OCI-LY7 (cell line): Measurements from ENCODE around the gene INPP4A.

Source experiments
- CTCF ChIP-seq: fragments of 200-600 bp; sonication (generic); conservative IDR thresholded peaks from 2 replicates; pipeline ENCODE4 v1.5.1; 2014; ENCODE audit warnings: mild to moderate bottlenecking, antibody characterized with exemption, low read length, moderate library complexity, mixed read lengths
- EZH2phosphoT487 ChIP-seq: fragments of 200-600 bp; sonication (generic); IDR thresholded peaks from 2 replicates; pipeline ENCODE4 v1.6.1; 2018; ENCODE audit warnings: low read depth, borderline replicate concordance, mild to moderate bottlenecking, mixed run types, antibody characterized with exemption, low read length, moderate library complexity, mixed read lengths

- TF ChIP-seq CTCF (peak; percentile 79), EZH2phosphoT487 (no peak)
Observed at GRCh38 chr2:98518101-98518500, 73.4 kb downstream of the INPP4A start.
